HepG2 (cell line): ENCODE measurements around the gene PSMB10. TPM values are rescaled to one million over a fixed set of nuclear protein-coding genes. Genes with fewer than 3 reads are reported as not detected.

Experiments used
- CENPX ChIP-seq: sonication (generic); formaldehyde crosslinking; IDR thresholded peaks from 2 replicates; pipeline ENCODE4 v1.9.0; 2021; ENCODE audit warnings: mild to moderate bottlenecking, missing genetic modification reagents, moderate library complexity
- FOSL2 ChIP-seq: sonication (generic); formaldehyde crosslinking; IDR thresholded peaks from 2 replicates; pipeline ENCODE4 v1.4.0; 2020; ENCODE audit warnings: missing genetic modification reagents
- ZNF331 ChIP-seq: sonication (generic); formaldehyde crosslinking; IDR thresholded peaks from 2 replicates; pipeline ENCODE4 v1.4.0; 2020; ENCODE audit warnings: missing genetic modification reagents
- ZNF674 ChIP-seq: sonication (generic); formaldehyde crosslinking; IDR thresholded peaks from 2 replicates; pipeline ENCODE4 v1.5.0; 2020; ENCODE audit warnings: low read depth, mild to moderate bottlenecking, missing genetic modification reagents
- polyA plus RNA-seq, 8 experiments: library from polyadenylated mRNA; depleted of rRNA in 3 of 8; stranded (reverse) in 7 of 8; unstranded in 1 of 8; fragments of >200 nt; fragmentation: Illumina TruSeq in 4 of 8; extraction: Trizol in 4 of 8; gene quantifications; 2 replicates each; pipeline versions ENCODE4 v1.2.1 to v1.2.3, GENCODE V29; 2011 to 2016; ENCODE audit warnings: low read depth in 4 of 8, missing spikeins in 1 of 8, mixed read lengths in 1 of 8; ENCODE audit not compliant: insufficient read depth in 1 of 8
- total RNA-seq, 5 experiments: library from RNA; depleted of rRNA; stranded (reverse); fragments of >200 nt; fragmentation: Illumina TruSeq; extraction: Trizol; gene quantifications; 2 replicates each; pipeline ENCODE4 v1.2.3, GENCODE V29; 2016; ENCODE audit warnings: low read depth in 1 of 5
- TF ChIP-seq, protein P1 (sequence below): sonication (generic); formaldehyde crosslinking; IDR thresholded peaks from 2 replicates; pipeline ENCODE4 v1.8.0; 2022; ENCODE audit warnings: missing genetic modification reagents, mild to moderate bottlenecking, borderline replicate concordance
- TF ChIP-seq, protein P2 (sequence below): sonication (generic); formaldehyde crosslinking; IDR thresholded peaks from 2 replicates; pipeline ENCODE4 v1.4.0; 2020; ENCODE audit warnings: missing genetic modification reagents, borderline replicate concordance

The PSMB10 gene
- total and polyA plus RNA-seq, 2 of the 13 experiments (the other 11 are each of a cell fraction or from before 2014, with no cell fraction given) = 12.7 to 65.9 TPM

DNA sequence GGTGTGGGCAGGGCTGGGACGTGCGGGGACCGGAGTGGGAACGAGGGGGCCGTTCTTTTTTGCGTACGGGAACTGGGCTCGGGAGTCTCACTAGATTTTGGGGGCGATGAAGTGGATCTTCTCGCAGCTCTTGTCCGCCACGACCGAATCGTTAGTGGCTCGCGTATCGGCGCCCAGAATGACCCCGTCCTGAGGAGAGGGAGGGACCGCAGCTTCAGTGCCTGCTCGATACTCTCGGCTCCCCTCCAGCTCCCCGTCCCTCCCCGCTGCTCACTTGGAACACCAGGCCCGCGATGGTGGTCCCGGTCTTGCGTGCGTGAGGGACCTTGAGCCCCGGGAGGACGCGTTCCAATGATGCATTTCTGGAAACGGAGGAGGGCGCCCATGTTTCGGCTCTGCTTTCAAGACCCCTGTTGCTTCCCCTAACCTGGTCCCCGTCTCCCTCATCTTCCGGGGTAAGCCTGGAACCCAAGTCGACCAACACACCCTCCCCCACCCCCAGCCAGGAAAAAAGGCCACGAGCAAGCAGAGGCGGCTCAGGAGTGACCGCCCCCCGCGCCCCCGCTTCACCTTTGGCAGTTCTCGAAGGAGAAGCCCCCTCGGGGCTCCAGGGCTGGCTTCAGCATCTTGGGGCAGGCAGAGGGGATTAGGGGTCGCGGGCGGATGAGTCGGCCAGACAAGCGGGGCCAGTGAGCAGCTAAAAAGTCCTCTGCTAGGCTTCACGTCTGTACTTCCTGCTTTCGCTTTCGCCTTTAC lies at the start of gene PSMB10 (continued):
- TF ChIP-seq, protein P1, sequence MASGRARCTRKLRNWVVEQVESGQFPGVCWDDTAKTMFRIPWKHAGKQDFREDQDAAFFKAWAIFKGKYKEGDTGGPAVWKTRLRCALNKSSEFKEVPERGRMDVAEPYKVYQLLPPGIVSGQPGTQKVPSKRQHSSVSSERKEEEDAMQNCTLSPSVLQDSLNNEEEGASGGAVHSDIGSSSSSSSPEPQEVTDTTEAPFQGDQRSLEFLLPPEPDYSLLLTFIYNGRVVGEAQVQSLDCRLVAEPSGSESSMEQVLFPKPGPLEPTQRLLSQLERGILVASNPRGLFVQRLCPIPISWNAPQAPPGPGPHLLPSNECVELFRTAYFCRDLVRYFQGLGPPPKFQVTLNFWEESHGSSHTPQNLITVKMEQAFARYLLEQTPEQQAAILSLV = 0 out of 2 replicates have a peak, but pooled peaks have one; percentile 16
- TF ChIP-seq ZNF674 (CRISPR knock-in tag) = no peak
- TF ChIP-seq, protein P2, sequence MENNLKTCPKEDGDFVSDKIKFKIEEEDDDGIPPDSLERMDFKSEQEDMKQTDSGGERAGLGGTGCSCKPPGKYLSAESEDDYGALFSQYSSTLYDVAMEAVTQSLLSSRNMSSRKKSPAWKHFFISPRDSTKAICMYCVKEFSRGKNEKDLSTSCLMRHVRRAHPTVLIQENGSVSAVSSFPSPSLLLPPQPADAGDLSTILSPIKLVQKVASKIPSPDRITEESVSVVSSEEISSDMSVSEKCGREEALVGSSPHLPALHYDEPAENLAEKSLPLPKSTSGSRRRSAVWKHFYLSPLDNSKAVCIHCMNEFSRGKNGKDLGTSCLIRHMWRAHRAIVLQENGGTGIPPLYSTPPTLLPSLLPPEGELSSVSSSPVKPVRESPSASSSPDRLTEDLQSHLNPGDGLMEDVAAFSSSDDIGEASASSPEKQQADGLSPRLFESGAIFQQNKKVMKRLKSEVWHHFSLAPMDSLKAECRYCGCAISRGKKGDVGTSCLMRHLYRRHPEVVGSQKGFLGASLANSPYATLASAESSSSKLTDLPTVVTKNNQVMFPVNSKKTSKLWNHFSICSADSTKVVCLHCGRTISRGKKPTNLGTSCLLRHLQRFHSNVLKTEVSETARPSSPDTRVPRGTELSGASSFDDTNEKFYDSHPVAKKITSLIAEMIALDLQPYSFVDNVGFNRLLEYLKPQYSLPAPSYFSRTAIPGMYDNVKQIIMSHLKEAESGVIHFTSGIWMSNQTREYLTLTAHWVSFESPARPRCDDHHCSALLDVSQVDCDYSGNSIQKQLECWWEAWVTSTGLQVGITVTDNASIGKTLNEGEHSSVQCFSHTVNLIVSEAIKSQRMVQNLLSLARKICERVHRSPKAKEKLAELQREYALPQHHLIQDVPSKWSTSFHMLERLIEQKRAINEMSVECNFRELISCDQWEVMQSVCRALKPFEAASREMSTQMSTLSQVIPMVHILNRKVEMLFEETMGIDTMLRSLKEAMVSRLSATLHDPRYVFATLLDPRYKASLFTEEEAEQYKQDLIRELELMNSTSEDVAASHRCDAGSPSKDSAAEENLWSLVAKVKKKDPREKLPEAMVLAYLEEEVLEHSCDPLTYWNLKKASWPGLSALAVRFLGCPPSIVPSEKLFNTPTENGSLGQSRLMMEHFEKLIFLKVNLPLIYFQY (CRISPR knock-in tag) = 0 out of 2 replicates have a peak, but pooled peaks have one; percentile 41
- TF ChIP-seq FOSL2 (CRISPR knock-in tag) = no peak; the same call in 1 of the 2 replicates
- no peak for TF ChIP-seq ZNF331
- TF ChIP-seq CENPX (CRISPR knock-in tag) = no peak
